SHP77 treated with DMSO at 0.1 percent for 48 hours (cell line): ENCODE measurements around the gene PREPL.
"Not testable (repeated sequence)": the region's sequence is repeated elsewhere in the genome, so short reads cannot be mapped to it uniquely, and the experiment has no call there.

ENCODE experiments used
- DNase-seq: peaks from one replicate; lab custom pipeline; 2025; lab: John Stamatoyannopoulos, UW

PREPL gene

GRCh38 chr2:44361330-44362206 lies at the start of gene PREPL, which contains the start of gene CAMKMT:
TSS of gene PREPL (minus strand) at chr2:44361494. CDS start at chr2:44346342, 15,152 bp downstream.
TSS of gene CAMKMT (plus strand) at chr2:44361947.
- DNase-seq, result peak; percentile 87

DNA sequence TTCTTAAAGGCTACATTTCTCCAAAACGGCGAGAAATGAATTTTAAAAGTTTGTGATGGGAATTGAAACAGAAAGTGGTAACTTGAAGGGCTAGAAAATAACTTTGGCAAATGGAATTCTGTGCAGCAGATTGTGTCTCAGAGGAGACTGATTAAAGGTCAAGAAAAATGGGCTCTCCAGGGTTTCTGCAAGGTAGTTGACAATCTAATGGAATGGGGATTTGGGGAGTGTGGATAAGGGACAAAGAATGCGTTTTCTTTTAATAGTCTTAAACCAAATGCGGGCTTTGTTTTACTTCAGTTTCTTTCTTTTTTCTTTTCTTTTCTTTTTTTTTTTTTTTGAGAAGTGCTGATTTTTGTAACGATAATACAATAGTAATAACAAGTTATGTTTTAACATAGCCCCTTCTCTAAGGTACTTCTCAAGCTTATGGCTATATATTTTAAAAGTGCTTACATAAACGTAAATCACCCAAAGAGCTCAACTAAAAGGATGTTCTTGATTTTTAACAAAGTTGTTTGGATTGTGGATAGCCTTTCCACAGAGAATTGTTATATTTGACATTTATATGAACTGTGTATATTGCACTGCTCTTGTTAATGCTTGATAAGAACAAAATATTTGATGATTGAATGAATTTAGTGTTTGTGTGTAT lies 37.1 kb upstream of the PREPL start:
- no peak for DNase-seq

GRCh38 chr2:44397447-44398175 lies 36.3 kb upstream of the PREPL start:
- DNase-seq, result no peak

DNA sequence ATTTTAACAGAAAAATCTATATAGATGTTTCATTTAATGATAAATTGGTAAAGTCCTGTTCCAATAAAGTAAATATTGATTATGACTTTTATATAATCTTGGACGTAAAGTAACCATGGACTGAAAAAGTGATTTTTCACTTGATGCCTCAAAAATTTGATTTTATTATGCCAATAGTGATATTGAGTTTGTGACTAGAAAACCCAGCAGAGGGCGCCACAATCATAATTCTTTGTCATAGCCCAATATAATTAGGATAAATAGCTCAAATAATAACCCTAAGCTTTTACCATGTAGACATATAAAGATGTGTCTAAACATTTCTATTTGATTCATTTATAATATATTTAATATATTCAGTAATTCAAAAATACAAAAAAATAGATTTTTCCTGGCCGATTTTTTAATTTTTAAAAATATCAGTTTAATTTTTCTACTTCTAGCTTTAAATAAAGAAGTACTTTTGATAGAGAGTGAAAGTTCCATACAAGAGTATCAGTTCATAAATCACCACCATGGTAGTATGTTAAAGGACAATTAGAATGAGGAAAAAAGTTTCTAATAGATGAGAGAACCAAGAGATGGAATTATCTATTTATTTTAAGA lies 31.1 kb upstream of the PREPL start:
- DNase-seq, result no peak

DNA sequence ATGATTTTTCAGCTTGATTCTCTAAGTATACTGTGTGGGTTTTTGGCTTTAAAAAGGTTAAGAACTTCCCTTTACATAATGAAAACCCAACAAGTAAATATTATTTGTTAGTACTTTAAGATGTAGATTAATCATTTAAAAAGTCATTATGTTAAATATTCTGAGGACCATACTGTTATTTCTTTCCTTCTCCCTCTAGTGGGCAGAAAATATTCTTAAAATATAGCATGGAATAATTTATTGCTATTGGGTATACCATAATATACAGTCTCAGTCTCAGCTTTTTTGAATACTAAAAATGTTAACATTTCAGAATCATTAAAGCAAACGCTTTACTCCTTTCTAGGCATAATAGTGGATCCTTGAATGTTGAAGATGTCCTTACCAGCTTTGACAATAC lies 28.6 kb upstream of the PREPL start:
- no peak for DNase-seq

- DNase-seq, result no peak
Observed at GRCh38 chr2:44388877-44389276, 27.6 kb upstream of the PREPL start.

GRCh38 chr2:44385226-44385625 lies 23.9 kb upstream of the PREPL start:
- DNase-seq, result not testable (repeated sequence)

DNA sequence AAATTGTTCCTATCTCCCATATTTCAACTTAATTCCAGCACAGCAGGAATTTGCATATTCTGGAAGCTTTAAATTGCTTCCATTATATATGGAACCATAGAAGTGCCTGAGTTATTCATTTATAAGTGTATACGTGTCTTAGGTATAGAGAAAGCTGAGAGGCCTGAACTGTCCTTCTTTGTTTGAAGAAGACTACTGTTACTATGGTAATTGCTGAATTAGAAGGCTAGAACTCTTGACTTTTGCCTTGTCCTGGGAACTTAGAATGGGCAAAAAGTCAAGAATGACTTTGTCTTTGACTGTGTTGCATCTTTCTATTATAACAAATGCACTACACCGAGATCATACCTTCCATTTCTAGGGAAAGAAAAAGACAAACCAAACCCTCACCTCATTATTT lies 16.2 kb upstream of the PREPL start:
- no peak for DNase-seq

- DNase-seq, result no peak
Observed at GRCh38 chr2:44372246-44372645, 11.0 kb upstream of the PREPL start.

DNA sequence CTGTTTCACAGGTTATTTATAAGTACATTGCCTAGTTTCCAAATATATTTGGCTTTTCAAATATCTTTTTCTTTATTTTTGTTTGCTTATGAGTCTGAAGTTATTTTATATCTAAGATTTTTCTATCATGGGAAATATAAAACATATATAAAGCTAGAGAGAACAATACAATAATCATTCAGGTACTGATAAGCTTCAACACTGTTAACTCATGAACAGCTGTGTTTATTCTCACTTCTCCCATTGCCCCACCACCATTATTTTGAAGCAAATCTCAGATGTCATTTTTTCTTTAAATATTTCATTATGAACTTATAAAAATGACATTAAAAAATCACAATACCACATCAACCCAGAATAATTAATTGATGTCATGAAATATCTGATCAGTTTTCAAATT lies 10.2 kb upstream of the PREPL start:
- DNase-seq, result no peak

DNA sequence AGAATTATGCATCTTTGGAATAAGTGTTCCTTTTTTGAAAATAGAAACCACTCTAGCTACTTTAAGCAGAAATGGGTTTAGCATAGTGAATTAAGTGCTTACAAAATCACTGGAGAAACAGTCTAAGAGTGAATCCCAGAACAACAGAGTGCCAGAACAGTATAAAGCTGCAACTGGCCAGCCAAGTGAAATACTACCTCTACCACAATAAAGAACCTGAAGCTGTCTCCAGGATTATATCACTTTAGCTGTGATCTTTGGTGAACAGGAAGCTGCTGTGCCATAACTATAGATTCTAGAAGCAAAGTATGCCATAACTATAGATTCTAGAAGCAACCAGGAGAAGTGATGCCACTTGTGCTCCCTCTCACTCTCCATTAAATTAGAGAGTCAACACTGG lies 8.1 kb upstream of the PREPL start:
- no peak for DNase-seq

DNA sequence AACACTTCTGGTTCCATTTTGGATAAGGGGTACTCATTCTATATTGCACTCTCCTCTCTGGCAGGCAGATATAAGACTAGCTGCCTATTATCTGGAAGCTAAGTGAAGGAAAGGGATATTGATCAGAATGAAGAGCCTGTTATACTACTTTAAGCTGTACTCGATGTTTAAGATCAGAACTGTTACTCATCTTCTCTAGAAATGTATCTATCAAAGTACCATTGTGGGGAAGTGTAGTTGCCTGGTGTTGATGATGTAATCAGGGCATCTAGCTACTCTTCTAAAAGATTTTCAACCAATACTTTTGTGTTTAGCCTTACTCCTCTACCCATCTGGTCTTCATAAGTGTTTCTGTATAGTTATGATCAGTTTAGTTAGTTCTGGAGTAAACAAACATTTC lies 6.3 kb upstream of the PREPL start:
- DNase-seq, result no peak

DNA sequence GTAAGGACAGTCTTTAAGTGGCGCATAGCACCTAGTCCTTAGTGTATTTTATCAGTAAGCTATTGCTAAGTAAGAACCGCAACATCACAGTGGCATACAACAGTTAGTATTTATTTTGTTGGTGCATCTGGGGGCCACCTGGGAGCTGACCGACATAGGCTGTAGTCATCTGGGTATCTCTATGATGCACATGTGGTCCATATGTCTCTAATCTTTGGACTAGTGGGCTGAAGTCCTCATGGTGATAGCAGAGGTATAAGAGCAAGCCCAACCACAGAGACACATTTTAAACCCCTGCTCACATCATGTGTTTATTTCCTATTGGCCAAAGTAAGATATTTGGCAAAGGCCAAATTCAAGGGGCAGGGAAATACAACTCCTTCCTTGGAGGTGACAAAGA lies 3.3 kb upstream of the PREPL start:
- no peak for DNase-seq

DNA sequence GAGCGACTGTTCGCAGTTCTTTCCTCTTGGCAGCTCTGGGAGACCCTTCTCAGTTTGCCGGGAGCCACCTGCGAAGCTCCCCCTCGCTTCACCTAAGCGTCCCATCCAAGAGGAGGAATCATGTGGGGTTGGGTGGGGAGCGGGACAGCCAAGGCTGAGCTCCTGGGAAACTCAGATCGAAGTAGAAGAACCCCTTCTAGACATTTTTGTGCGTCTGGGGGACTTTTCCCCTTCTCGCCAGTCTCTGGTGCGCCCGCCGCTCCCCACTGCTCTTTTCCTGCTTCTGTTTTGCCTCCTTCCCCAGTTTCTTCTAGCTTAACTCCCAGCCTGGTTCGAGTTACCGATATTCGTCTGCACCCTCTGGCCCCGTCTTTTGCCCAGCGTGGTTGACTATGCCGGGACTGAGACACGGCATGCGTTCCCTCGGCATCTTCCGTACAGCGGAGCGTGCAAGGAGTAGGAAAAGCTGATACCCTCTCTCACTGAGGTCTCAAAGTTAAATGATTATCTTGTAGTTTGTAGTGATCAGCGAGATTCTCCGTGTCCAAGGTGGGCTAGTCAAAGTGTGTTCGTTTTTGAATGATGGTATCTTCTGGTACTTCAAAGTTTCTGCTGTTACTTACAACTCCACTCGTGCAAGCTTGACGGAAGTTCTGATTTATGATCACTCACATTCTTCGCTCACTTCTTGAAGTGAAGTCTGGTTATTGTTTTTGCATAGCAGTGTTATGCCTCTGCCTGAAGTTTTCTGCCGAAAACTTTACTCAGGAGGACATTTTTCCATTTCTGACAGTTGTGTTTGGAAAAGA lies 1.1 kb upstream of the PREPL start:
- DNase-seq, result no peak

DNA sequence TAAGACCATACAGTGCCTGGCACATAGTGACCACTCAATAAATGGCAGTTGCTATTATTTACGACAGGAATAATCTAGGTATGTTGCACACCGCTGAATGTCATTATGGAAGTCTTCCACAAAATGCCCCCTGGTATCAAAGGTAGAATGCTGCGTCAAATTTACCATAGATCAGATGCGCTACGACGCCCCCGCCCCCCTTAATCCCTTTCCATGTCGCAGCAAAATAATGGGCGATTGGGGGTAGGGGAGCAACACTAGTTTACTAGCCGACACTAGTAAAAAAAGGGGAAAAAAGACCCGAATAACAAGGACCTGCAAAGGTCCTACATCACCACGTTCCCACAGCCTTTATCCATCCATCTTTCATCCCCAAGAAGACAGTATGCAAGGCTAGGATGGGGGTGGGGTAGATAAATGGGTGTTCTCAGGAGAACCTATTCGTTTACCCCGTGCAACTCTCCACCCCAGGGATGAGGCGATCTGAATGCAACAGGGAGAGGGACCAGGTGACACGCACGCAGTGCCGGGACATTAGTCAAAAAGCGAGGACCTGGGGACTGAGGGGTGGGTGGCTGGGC lies 455 bp downstream of the PREPL start:
- DNase-seq, result no peak

DNA sequence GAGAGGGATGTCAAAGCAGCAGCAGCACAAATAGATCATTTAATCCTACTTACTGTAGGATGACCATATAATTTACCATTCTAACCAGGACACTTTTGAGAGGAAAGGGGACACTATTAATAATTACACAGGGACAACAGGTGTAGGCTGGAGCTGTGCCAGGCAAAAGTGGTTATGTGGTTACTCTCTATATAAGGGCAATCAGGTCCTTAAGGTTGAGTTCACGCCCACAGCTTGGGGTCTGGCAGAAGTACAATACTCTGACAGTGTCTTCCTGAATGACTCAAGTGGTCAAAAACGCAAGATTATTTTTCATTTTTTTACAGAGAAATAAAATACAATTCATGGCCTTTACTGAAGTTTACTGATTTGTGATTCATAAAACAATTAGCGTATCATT lies 2.8 kb downstream of the PREPL start:
- DNase-seq, result no peak

- DNase-seq, result no peak
Observed at GRCh38 chr2:44354761-44355160, 6.5 kb downstream of the PREPL start.

GRCh38 chr2:44352510-44352909 lies 8.8 kb downstream of the PREPL start:
- no peak for DNase-seq

GRCh38 chr2:44351676-44352075 lies 9.6 kb downstream of the PREPL start:
- DNase-seq, result no peak

DNA sequence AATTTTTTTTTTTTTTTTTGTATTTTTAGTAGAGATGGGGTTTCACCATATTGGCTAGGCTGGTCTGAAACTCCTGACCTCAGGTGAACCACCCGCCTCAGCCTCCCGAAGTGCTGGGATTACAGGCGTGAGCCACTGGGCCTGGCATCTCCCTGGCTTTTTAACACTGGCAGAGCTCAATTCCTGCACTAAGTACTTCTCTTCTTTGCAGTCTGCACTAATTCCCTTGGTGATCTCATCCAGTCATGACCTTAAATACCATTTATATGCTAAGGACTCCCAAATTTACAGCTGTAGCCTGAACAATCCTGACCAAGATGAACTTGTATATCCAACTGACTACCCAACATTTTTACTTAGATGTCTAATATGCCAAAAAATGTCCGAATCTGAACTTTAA lies 10.2 kb downstream of the PREPL start:
- DNase-seq, result no peak

DNA sequence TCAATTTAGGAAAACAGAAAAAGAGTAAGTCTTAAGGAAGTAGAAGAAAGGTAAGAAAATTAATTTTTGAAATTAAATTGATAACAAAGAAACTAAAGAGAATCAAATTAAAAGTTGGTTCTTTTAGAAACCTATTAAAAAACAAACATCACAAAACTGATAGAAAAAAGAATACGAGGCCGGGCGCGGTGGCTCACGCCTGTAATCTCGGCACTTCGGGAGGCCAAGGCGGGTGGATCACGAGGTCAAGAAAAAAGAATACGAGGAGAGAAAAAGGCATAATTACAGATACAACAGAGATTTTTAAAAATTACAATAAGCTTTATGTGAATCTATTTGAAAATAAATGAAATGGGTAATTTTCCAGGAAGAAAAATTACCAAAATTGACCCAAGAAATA lies 11.8 kb downstream of the PREPL start:
- DNase-seq, result no peak
